ENCODE results near the gene PDE10A. TPM values are rescaled to one million over a fixed set of nuclear protein-coding genes. Genes with fewer than 3 reads are reported as not detected.

Gene PDE10A
- polyA plus RNA-seq, 3 donors = not detected

- WGBS (ENCODE audit: insufficient coverage) = 83% methylated on average over 1 of the region's 1 CpG
Observed at GRCh38 chr6:165584541-165584940, 78.5 kb downstream of the PDE10A start.

GRCh38 chr6:165581678-165582077 is 81.4 kb downstream of the PDE10A start:
- Histone ChIP-seq H3K4me2 (replicated peaks; ENCODE audit: extremely low read depth, low read length, poor library complexity, severe bottlenecking) (no peak overlapping the region), H4K20me1 (ENCODE audit: insufficient read depth, low read length) (no peaks in the 10 kb centered on the region), H3K36me3 (replicated peaks in 1 of 2; ENCODE audit: control insufficient read depth in 1 of 2, insufficient read depth in 2 of 2, low read length in 2 of 2) (no peaks in the 10 kb centered on the region), H3K4me1 (ENCODE audit: control insufficient read depth in 1 of 2, insufficient read depth in 2 of 2, low read length in 2 of 2) (no peaks in the 10 kb centered on the region), H3K27me3 (ENCODE audit: control insufficient read depth in 2 of 2, insufficient read depth in 2 of 2, low read length in 2 of 2) (no peaks in the 10 kb centered on the region), H3K9me3 (replicated peaks in 1 of 2; ENCODE audit: control insufficient read depth in 1 of 2, insufficient read depth in 1 of 2, low read length in 2 of 2) (peaks cover 10 to 27% of the 10 kb centered on the region in 2 donors), H3K9ac (ENCODE audit: insufficient read depth, low read length, poor library complexity, severe bottlenecking) (no peak overlapping the region), H3K4me3 (replicated peaks in 1 of 3; ENCODE audit: low read depth in 2 of 3, low read length in 3 of 3) (no peak overlapping the region), H3K27ac (ENCODE audit: low read depth in 1 of 2, low read length in 2 of 2) (no peak overlapping the region), H2AFZ (ENCODE audit: insufficient read depth, low read depth, low read length, poor library complexity, severe bottlenecking) (no peak overlapping the region), H3K79me2 (ENCODE audit: insufficient read depth, low read length) (no peaks in the 10 kb centered on the region)
- peaks cover 0 to 2% (median 0%) of the 10 kb centered on the region in 3 donors for H3K27me3 Mint-ChIP-seq (ENCODE audit: low read depth in 3 of 3)
- DNase-seq = no peak
- TF ChIP-seq CTCF (IDR thresholded peaks at IDR 0.05) = no peak
- no peak overlapping the region for H3K4me3 Mint-ChIP-seq
- intact Hi-C loops (cut with micrococcal nuclease) = no loop called here
- H3K4me1 Mint-ChIP-seq = no peaks in the 10 kb centered on the region
- H3K36me3 Mint-ChIP-seq = no peaks in the 10 kb centered on the region
- H3K27ac Mint-ChIP-seq = no peak overlapping the region
- H3K9me3 Mint-ChIP-seq = peaks cover 5 to 18% (median 12%) of the 10 kb centered on the region in 7 donors
- WGBS (ENCODE audit: insufficient coverage) = no CpG with 5 or more reads among the region's 1 CpG

More at GRCh38 chr6:165584541-165584940, 78.5 kb downstream of the PDE10A start:
- DNase-seq = no peak
- no peaks in the 10 kb centered on the region for H3K4me1 ChIP-seq (ENCODE audit: control insufficient read depth in 1 of 2, insufficient read depth in 2 of 2, low read length in 2 of 2)
- intact Hi-C loops (cut with micrococcal nuclease) = no loop called here
- no peaks in the 10 kb centered on the region for H3K27me3 ChIP-seq (ENCODE audit: control insufficient read depth in 2 of 2, insufficient read depth in 2 of 2, low read length in 2 of 2)
- H3K9me3 ChIP-seq (replicated peaks in 1 of 2; ENCODE audit: control insufficient read depth in 1 of 2, insufficient read depth in 1 of 2, low read length in 2 of 2) = peaks cover 10 to 19% of the 10 kb centered on the region in 2 donors
- H3K27ac ChIP-seq (ENCODE audit: low read depth in 1 of 2, low read length in 2 of 2) = no peak overlapping the region
- no peak overlapping the region for H3K9ac ChIP-seq (ENCODE audit: insufficient read depth, low read length, poor library complexity, severe bottlenecking)
- Mint-ChIP-seq H3K27me3 (ENCODE audit: low read depth in 3 of 3) (peaks cover 0 to 2% (median 0%) of the 10 kb centered on the region in 3 donors), H3K9me3 (peaks cover 2 to 13% (median 9%) of the 10 kb centered on the region in 7 donors), H3K27ac (no peak overlapping the region), H3K4me1 (no peaks in the 10 kb centered on the region), H3K4me3 (no peak overlapping the region), H3K36me3 (no peaks in the 10 kb centered on the region)
- no peaks in the 10 kb centered on the region for H4K20me1 ChIP-seq (ENCODE audit: insufficient read depth, low read length)
- H3K36me3 ChIP-seq (replicated peaks in 1 of 2; ENCODE audit: control insufficient read depth in 1 of 2, insufficient read depth in 2 of 2, low read length in 2 of 2) = no peaks in the 10 kb centered on the region
- no peak overlapping the region for H3K4me3 ChIP-seq (replicated peaks in 1 of 3; ENCODE audit: low read depth in 2 of 3, low read length in 3 of 3)
- H3K79me2 ChIP-seq (ENCODE audit: insufficient read depth, low read length) = no peaks in the 10 kb centered on the region
- TF ChIP-seq CTCF (IDR thresholded peaks at IDR 0.05) = no peak
- H3K4me2 ChIP-seq (replicated peaks; ENCODE audit: extremely low read depth, low read length, poor library complexity, severe bottlenecking) = no peak overlapping the region
- no peak overlapping the region for H2AFZ ChIP-seq (ENCODE audit: insufficient read depth, low read depth, low read length, poor library complexity, severe bottlenecking)

All from CD14-positive monocyte (primary cell).